ENCODE results near the gene UBE2L5. TPM values are rescaled to one million over a fixed set of nuclear protein-coding genes. Genes with fewer than 3 reads are reported as not detected.

UBE2L5 gene
- total RNA-seq, 4 donors from 2014 or later = not detected

DNA sequence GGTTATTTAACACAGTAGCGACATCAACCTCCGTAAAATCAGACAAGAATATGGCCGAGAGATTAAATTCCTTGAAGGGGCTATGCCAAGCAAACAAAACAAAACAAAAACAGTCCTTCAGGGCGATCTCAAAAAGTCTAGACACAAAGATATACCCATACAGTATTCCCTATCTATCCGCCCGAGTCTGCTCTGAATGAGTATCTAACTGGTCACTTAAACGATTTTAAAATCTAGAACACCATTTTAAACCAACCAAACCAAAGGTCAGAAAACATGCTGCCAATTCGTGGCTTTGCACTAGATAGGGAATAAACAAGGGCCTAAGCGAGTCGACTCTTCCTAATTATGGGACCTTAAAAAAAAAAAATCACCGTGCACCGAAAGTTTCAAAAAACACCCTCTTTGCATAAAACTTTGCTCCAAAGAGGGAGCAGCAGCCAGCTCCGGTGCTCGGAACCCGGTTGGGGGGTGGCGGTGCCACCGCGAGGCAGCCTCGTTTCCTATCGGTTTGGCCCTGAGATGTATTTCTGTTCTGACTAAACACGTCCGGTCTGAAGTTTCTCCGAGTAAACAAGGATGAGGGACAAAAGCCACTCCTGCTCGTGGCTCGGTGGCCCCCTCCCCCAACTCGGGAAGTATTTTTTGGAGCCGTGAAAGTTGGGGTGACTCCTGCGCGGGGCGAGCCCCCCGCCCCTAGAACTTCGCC lies 41.6 kb downstream of the UBE2L5 start:
- peak overlapping the region; percentile 82 to 97 (median 95) for H3K27ac ChIP-seq
- ATAC-seq (peak; percentile 33 to 55), DNase-seq (peak; percentile 37 to 55)
- intact Hi-C loops (cut with DNase I; ENCODE audit: low total_unique reads) (loop anchor here (1.0 to 5.0 kb wide), 8 partner anchors 19 to 697 kb away; partner anchors contain the start of genes HSPH1, KATNAL1, UBE2L5 and UBL3), in situ Hi-C loops (cut with MboI; ENCODE audit: low sequenced_read_pairs in 4 of 4) (loop anchor here (10.0 to 25.0 kb wide), 4 partner anchors 59 to 329 kb away; partner anchors contain the start of gene USPL1 (in 4 of the 4))
- H3K4me3 ChIP-seq = peak overlapping the region; percentile 58 to 78 (median 64)
- peaks cover 0 to 28% of the 10 kb centered on the region in 2 donors for H3K36me3 ChIP-seq
- TF ChIP-seq, protein P1, sequence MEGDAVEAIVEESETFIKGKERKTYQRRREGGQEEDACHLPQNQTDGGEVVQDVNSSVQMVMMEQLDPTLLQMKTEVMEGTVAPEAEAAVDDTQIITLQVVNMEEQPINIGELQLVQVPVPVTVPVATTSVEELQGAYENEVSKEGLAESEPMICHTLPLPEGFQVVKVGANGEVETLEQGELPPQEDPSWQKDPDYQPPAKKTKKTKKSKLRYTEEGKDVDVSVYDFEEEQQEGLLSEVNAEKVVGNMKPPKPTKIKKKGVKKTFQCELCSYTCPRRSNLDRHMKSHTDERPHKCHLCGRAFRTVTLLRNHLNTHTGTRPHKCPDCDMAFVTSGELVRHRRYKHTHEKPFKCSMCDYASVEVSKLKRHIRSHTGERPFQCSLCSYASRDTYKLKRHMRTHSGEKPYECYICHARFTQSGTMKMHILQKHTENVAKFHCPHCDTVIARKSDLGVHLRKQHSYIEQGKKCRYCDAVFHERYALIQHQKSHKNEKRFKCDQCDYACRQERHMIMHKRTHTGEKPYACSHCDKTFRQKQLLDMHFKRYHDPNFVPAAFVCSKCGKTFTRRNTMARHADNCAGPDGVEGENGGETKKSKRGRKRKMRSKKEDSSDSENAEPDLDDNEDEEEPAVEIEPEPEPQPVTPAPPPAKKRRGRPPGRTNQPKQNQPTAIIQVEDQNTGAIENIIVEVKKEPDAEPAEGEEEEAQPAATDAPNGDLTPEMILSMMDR (IDR thresholded peaks at IDR 0.05 in 4 of 5, conservative IDR thresholded peaks at IDR 0.05 in 1 of 5) = no peak
- TF ChIP-seq POLR2A (IDR thresholded peaks at IDR 0.05) = no peak
- peaks cover 29 to 30% of the 10 kb centered on the region in 2 donors for H3K4me1 ChIP-seq
- no peaks in the 10 kb centered on the region for H3K9me3 ChIP-seq
- no peaks in the 10 kb centered on the region for H3K27me3 ChIP-seq

DNA sequence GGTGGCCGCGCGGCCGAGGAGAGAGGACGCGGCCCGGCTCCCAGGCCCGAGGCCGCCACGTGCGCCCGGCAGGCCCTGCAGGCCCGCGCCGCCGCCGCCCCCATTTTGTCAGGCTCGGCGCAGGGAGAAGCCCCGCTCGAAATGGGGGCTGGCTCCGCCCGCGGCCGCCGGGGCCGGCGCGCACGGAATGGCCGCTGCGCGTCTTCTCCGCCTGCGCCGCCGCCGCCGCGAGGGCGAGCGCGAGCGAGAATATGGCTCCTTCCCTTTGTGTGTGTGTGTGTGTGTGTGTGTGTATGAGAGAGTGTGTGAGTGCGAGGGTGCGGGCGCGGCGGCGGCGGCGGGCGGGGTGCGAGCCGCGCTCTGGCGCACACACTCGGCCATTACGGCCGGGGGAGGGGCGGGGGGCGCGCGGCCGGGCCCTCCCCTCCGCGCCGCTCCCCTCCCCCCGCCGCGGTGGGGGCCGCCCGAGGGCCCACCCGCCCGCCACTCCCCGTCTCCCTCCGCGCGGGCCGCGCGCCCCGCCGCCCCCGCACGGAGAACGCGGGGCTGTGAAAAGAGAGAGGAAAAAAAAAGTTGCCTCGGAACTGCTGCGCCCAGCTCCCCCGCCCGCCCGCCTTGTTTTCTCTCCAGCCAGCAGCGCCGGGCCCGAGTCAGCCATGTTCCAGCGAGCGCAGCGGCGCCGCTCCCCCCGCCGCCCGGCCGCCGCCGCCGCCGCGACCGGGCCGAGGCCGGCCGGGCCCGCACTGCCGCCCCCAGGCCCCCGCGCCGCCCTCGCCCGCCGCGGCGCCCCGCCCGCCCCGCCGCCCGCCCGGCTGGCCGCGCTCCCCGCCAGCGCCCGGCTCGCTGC lies 42.4 kb downstream of the UBE2L5 start:
- intact Hi-C loops (cut with DNase I; ENCODE audit: low total_unique reads) (loop anchor here (1.0 to 5.0 kb wide), 9 partner anchors 42 to 696 kb away; partner anchors contain the start of genes HSPH1, KATNAL1, UBE2L5 and UBL3), in situ Hi-C loops (cut with MboI; ENCODE audit: low sequenced_read_pairs in 4 of 4) (loop anchor here (10.0 to 25.0 kb wide), 4 partner anchors 60 to 330 kb away; partner anchors contain the start of gene USPL1 (in 4 of the 4))
- Histone ChIP-seq H3K36me3 (peaks cover 0 to 21% of the 10 kb centered on the region in 2 donors), H3K27me3 (no peaks in the 10 kb centered on the region), H3K4me1 (peaks cover 29 to 30% of the 10 kb centered on the region in 2 donors), H3K27ac (peak overlapping the region; percentile 82 to 97 (median 95)), H3K9me3 (no peaks in the 10 kb centered on the region), H3K4me3 (peak overlapping the region; percentile 58 to 78 (median 64))
- DNase-seq = peak; percentile 60 to 74
- peak; percentile 62 to 64 for ATAC-seq
- peak; percentile 69 to 82 for TF ChIP-seq POLR2A (IDR thresholded peaks at IDR 0.05)
- TF ChIP-seq, protein P1 (IDR thresholded peaks at IDR 0.05 in 4 of 5, conservative IDR thresholded peaks at IDR 0.05 in 1 of 5) = peak in 1 of 5 experiments; percentile 33

DNA sequence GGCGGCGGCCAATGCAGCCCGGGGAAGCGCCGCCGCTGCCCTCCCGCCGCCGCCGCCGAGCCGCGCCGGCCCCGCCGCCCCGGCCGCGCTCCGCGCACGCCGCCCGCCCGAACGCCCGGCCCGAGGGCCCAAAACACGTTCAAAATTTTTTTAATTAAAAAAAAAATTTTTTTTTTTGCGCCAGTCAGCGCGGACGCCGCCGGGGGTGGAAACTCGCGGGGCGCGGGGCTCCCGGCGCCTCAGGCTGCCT lies 43.0 kb downstream of the UBE2L5 start:
- no peaks in the 10 kb centered on the region for H3K27me3 ChIP-seq
- H3K4me3 ChIP-seq = peak overlapping the region; percentile 59 to 74 (median 68)
- no peaks in the 10 kb centered on the region for H3K9me3 ChIP-seq
- H3K27ac ChIP-seq = peak overlapping the region; percentile 92 to 98 (median 94)
- H3K36me3 ChIP-seq = peaks cover 0 to 19% of the 10 kb centered on the region in 2 donors
- in situ Hi-C loops (cut with MboI; ENCODE audit: low sequenced_read_pairs in 4 of 4) = loop anchor here (10.0 to 25.0 kb wide), 4 partner anchors 60 to 330 kb away; partner anchors contain the start of gene USPL1 (in 4 of the 4)
- TF ChIP-seq, protein P1 (IDR thresholded peaks at IDR 0.05 in 4 of 5, conservative IDR thresholded peaks at IDR 0.05 in 1 of 5) = no peak
- no peak for TF ChIP-seq POLR2A (IDR thresholded peaks at IDR 0.05)
- H3K4me1 ChIP-seq = peaks cover 29 to 30% of the 10 kb centered on the region in 2 donors
- no peak for DNase-seq
- peak in 1 of 2 donors; percentile 6 for ATAC-seq
- intact Hi-C loops (cut with DNase I; ENCODE audit: low total_unique reads) = loop anchor here (2.0 to 5.0 kb wide), 4 partner anchors 158 to 696 kb away; partner anchors contain the start of genes HSPH1 and KATNAL1

DNA sequence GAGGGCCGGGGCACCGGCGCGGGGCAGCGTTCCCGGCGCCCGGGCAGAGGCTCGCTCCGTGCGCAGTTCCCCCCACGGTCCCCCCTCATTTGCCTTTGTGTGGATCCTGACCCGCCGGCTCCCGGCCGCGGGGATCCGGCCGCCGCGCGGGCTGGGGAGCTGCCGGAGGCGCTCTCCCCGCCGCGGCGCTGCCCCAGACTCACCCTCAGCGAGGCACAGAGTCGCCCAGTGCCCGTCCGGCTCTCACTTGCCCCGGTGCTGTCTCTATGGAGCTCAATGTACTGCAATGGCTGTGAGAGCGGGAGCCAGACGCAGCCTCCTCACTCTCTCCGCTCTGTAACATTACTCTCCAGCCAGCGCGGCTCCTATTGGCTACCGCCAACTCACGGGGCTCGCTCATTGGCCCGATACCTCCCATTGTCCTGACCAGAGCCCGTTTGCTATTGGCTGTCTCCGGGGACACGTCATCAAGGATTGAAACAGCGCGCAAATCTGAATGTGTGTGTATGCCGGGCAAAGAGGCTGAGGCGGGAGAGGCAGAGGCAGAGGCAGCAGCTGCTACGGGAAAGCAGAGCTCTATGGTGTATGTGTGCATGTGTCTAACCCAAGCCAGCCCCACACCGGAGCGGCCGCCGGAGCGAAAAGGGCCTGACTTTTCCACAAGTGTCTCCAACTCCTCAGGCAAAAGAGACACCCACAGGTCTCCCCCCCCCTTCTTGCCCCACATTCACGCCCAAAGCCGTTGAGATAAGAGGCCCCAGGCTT lies 43.5 kb downstream of the UBE2L5 start, which contains the start of gene HMGB1:
HMGB1 (minus strand) TSS at position 344 of the 765 bp plus-strand sequence. CDS start 2,256 bp downstream, outside the sequence.
- Histone ChIP-seq H3K4me1 (peaks cover 29 to 30% of the 10 kb centered on the region in 2 donors), H3K4me3 (peak within 1 kb of the TSS; percentile 60 to 74 (median 68)), H3K27me3 (no peaks in the 10 kb centered on the region), H3K36me3 (peaks cover 0 to 19% of the 10 kb centered on the region in 2 donors), H3K9me3 (no peaks in the 10 kb centered on the region), H3K27ac (peak within 1 kb of the TSS; percentile 92 to 98 (median 96))
- intact Hi-C loops (cut with DNase I; ENCODE audit: low total_unique reads) (loop anchor here (2.0 to 5.0 kb wide), 4 partner anchors 159 to 695 kb away; partner anchors contain the start of genes HSPH1 and KATNAL1), in situ Hi-C loops (cut with MboI; ENCODE audit: low sequenced_read_pairs in 4 of 4) (loop anchor here (10.0 to 25.0 kb wide), 4 partner anchors 61 to 331 kb away; partner anchors contain the start of gene USPL1 (in 4 of the 4))
- ATAC-seq (peak; percentile 90 to 94), DNase-seq (peak; percentile 99)
- TF ChIP-seq, protein P1 (IDR thresholded peaks at IDR 0.05 in 4 of 5, conservative IDR thresholded peaks at IDR 0.05 in 1 of 5) = peak in 2 of 5 experiments; percentile 17 to 18
- peak; percentile 97 to 98 for TF ChIP-seq POLR2A (IDR thresholded peaks at IDR 0.05)

All from gastrocnemius medialis (tissue), 4 donors.